H9 (cell line): ENCODE measurements around the gene RNF224. TPM values are rescaled to one million over a fixed set of nuclear protein-coding genes. Genes with fewer than 3 reads are reported as not detected.

Source experiments
- DNase-seq: peaks from one replicate; pipeline ENCODE4 v3.0.0-alpha.2; 2017
- H2AFZ ChIP-seq: one replicate; pipeline ENCODE4 v1.6.1; 2013; ENCODE audit warnings: mild to moderate bottlenecking, low read length, control low read depth, moderate library complexity
- H2AK5ac ChIP-seq: 2 replicates; pipeline ENCODE4 v1.6.1; 2013; ENCODE audit warnings: low read length, control low read depth, mixed read lengths; ENCODE audit not compliant: insufficient read length
- H2BK120ac ChIP-seq: one replicate; pipeline ENCODE4 v1.6.1; 2013; ENCODE audit warnings: low read depth, mild to moderate bottlenecking, low read length, control low read depth, inconsistent platforms; ENCODE audit not compliant: poor library complexity, severe bottlenecking
- H2BK12ac ChIP-seq: 2 replicates; pipeline ENCODE4 v1.6.1; 2013; ENCODE audit warnings: low read length, control low read depth, mixed read lengths, low read depth; ENCODE audit not compliant: insufficient read length
- H2BK15ac ChIP-seq: 2 replicates; pipeline ENCODE4 v1.6.1; 2013; ENCODE audit warnings: low read depth, low read length, control low read depth
- H2BK20ac ChIP-seq: one replicate; pipeline ENCODE4 v1.6.1; 2013; ENCODE audit warnings: low read depth, mild to moderate bottlenecking, low read length, control low read depth, inconsistent platforms; ENCODE audit not compliant: poor library complexity, severe bottlenecking
- H2BK5ac ChIP-seq: 2 replicates; pipeline ENCODE4 v1.6.1; 2013; ENCODE audit warnings: low read length, control low read depth, mixed read lengths; ENCODE audit not compliant: insufficient read length
- H3K14ac ChIP-seq: 2 replicates; pipeline ENCODE4 v1.6.1; 2013; ENCODE audit warnings: low read length, control low read depth; ENCODE audit not compliant: insufficient read depth
- H3K18ac ChIP-seq: 2 replicates; pipeline ENCODE4 v1.6.1; 2013; ENCODE audit warnings: low read depth, mild to moderate bottlenecking, mixed read lengths, low read length, control low read depth; ENCODE audit not compliant: insufficient read length
- H3K23ac ChIP-seq: 2 replicates; pipeline ENCODE4 v1.6.1; 2013; ENCODE audit warnings: low read length, control low read depth, mixed read lengths, low read depth; ENCODE audit not compliant: insufficient read length
- H3K23me2 ChIP-seq: 2 replicates; pipeline ENCODE4 v1.6.1; 2013; ENCODE audit warnings: low read depth, mild to moderate bottlenecking, mixed read lengths, low read length, control low read depth; ENCODE audit not compliant: insufficient read length, poor library complexity, severe bottlenecking
- H3K27ac ChIP-seq: 2 replicates; pipeline ENCODE4 v1.5.1; 2013; ENCODE audit warnings: low read length, control low read depth, mixed read lengths, low read depth; ENCODE audit not compliant: insufficient read length
- H3K27me3 ChIP-seq: 2 replicates; pipeline ENCODE4 v1.6.1; 2013; ENCODE audit warnings: low read length, control low read depth, inconsistent platforms; ENCODE audit not compliant: insufficient read depth
- H3K4ac ChIP-seq: 2 replicates; pipeline ENCODE4 v1.6.1; 2013; ENCODE audit warnings: low read depth, mild to moderate bottlenecking, control low read depth, inconsistent platforms, low read length, moderate library complexity
- H3K4me1 ChIP-seq: 2 replicates; pipeline ENCODE4 v1.6.1; 2013; ENCODE audit warnings: low read length, control low read depth, inconsistent platforms; ENCODE audit not compliant: insufficient read depth
- H3K4me2 ChIP-seq: 2 replicates; pipeline ENCODE4 v1.6.1; 2013; ENCODE audit warnings: low read length, control low read depth, mixed read lengths; ENCODE audit not compliant: insufficient read length, insufficient read depth
- H3K56ac ChIP-seq: 2 replicates; pipeline ENCODE4 v1.6.1; 2013; ENCODE audit warnings: low read depth, mild to moderate bottlenecking, mixed read lengths, low read length, control low read depth; ENCODE audit not compliant: insufficient read length
- H3K79me1 ChIP-seq: 2 replicates; pipeline ENCODE4 v1.6.1; 2013; ENCODE audit warnings: low read depth, mild to moderate bottlenecking, moderate library complexity, low read length, control low read depth, inconsistent platforms; ENCODE audit not compliant: insufficient read depth, poor library complexity, severe bottlenecking
- H3K79me2 ChIP-seq: 2 replicates; pipeline ENCODE4 v1.6.1; 2013; ENCODE audit warnings: low read length, control low read depth, inconsistent platforms; ENCODE audit not compliant: insufficient read depth
- H3K9ac ChIP-seq: 2 replicates; pipeline ENCODE4 v1.6.1; 2013; ENCODE audit warnings: low read length, control low read depth, mixed read lengths; ENCODE audit not compliant: insufficient read length; ENCODE audit errors: extremely low read depth
- H3K9me3 ChIP-seq: one replicate; pipeline ENCODE4 v1.6.1; 2013; ENCODE audit warnings: low read depth, low read length, inconsistent platforms; ENCODE audit not compliant: control insufficient read depth
- H3T11ph ChIP-seq: one replicate; pipeline ENCODE4 v1.6.1; 2013; ENCODE audit warnings: mild to moderate bottlenecking, low read length, control low read depth, inconsistent platforms
- H4K20me1 ChIP-seq: one replicate; pipeline ENCODE4 v1.6.1; 2013; ENCODE audit not compliant: control insufficient read depth, insufficient read length, insufficient read depth
- H4K5ac ChIP-seq: 2 replicates; pipeline ENCODE4 v1.6.1; 2013; ENCODE audit warnings: low read depth, mild to moderate bottlenecking, mixed read lengths, low read length, control low read depth; ENCODE audit not compliant: insufficient read length
- H4K8ac ChIP-seq: replicated peaks from 2 replicates; pipeline ENCODE4 v1.6.1; 2013; ENCODE audit warnings: low read length, control low read depth, mixed read lengths, low read depth; ENCODE audit not compliant: insufficient read length
- H4K91ac ChIP-seq: 2 replicates; pipeline ENCODE4 v1.6.1; 2013; ENCODE audit warnings: low read depth, mild to moderate bottlenecking, moderate library complexity, mixed read lengths, low read length, control low read depth; ENCODE audit not compliant: insufficient read length
- H3K27ac Mint-ChIP-seq, 3 experiments: 2 replicates in 2 of 3; 3 replicates in 1 of 3; pipeline ENCODE4 v1.8.0; 2020 to 2021; ENCODE audit warnings: mixed read lengths in 3 of 3, mild to moderate bottlenecking in 1 of 3, moderate library complexity in 1 of 3
- H3K27me3 Mint-ChIP-seq: 2 replicates; pipeline ENCODE4 v1.8.0; 2021; ENCODE audit warnings: low read depth, mild to moderate bottlenecking, moderate library complexity, mixed read lengths
- H3K36me3 Mint-ChIP-seq, 3 experiments: 2 replicates in 2 of 3; 3 replicates in 1 of 3; pipeline ENCODE4 v1.8.0; 2020 to 2021; ENCODE audit warnings: low read depth in 3 of 3, mixed read lengths in 3 of 3; ENCODE audit not compliant: insufficient read depth in 1 of 3
- H3K4me1 Mint-ChIP-seq, 2 experiments: 2 replicates each; pipeline ENCODE4 v1.8.0; 2020; ENCODE audit warnings: mixed read lengths in 2 of 2
- H3K4me3 Mint-ChIP-seq, 2 experiments: 2 replicates in 1 of 2; 3 replicates in 1 of 2; pipeline ENCODE4 v1.8.0; 2020 to 2021; ENCODE audit warnings: mild to moderate bottlenecking in 2 of 2, mixed read lengths in 2 of 2, moderate library complexity in 1 of 2
- H3K9me3 Mint-ChIP-seq, 2 experiments: 2 replicates in 1 of 2; 3 replicates in 1 of 2; pipeline ENCODE4 v1.8.0; 2020; ENCODE audit warnings: mild to moderate bottlenecking in 2 of 2, mixed read lengths in 2 of 2, moderate library complexity in 1 of 2
- WGBS: extraction: QIAGEN DNeasy Blood & Tissue Kit; methylation state at CpG from one replicate; pipeline ENCODE4 v1.1.7; 2013; ENCODE audit warnings: missing lambda C conversion rate, low lambda C conversion rate, mixed read lengths; ENCODE audit not compliant: insufficient read length; ENCODE audit errors: extremely low coverage; 5-methylcytosine and 5-hydroxymethylcytosine counted together
- total RNA-seq: library from RNA; stranded (reverse); gene quantifications from 2 replicates; pipeline ENCODE4 v1.2.1, GENCODE V29; 2021
- TF ChIP-seq, protein P1 (sequence below): fragments of 200-600 bp; sonication (generic); conservative IDR thresholded peaks from 3 replicates; pipeline ENCODE4 v1.8.0; 2021; ENCODE audit warnings: antibody characterized with exemption, mild to moderate bottlenecking

The RNF224 gene
- total RNA-seq, 1 experiment from 2014 or later: 0.15 TPM

DNA sequence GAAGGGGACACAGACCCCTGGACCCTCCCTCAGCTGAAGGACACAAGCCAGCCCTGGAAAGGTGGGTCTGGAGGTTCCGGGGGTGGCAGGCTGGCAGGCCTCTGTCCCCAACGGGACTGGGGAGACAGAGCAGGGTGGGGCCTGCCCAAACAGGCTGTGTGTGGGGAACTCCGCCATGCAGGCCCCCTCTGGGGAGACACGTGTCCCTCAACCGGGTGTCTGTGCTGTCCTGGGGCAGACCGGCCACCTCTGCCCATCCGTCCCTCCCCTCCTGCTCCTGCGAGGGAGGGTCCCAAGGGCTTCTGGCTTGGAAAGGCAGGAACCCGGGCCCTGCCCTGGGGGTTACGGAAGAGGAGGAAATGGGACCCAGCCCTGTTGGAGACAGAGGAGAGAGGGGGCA lies 4.8 kb downstream of the RNF224 start:
- Histone ChIP-seq H3K4me1 (peaks cover 2% of the 10 kb centered on the region; the same call in 1 of the 2 replicates), H4K91ac (no peak overlapping the region), H3K79me2 (no peaks in the 10 kb centered on the region), H2AFZ (no peak overlapping the region), H3K23ac (no peak overlapping the region), H3K4ac (no peak overlapping the region), H4K8ac (no peak overlapping the region), H3K4me2 (no peak overlapping the region), H3K23me2 (no peaks in the 10 kb centered on the region), H4K20me1 (no peaks in the 10 kb centered on the region), H3T11ph (no peak overlapping the region), H3K56ac (no peak overlapping the region), H2BK15ac (no peak overlapping the region), H2BK20ac (no peak overlapping the region), H3K79me1 (no peaks in the 10 kb centered on the region), H3K27me3 (no peaks in the 10 kb centered on the region), H2BK120ac (no peak overlapping the region), H4K5ac (no peak overlapping the region), H2AK5ac (no peak overlapping the region), H3K27ac (no peak overlapping the region), H2BK12ac (no peak overlapping the region), H2BK5ac (no peak overlapping the region), H3K18ac (no peak overlapping the region), H3K9me3 (no peaks in the 10 kb centered on the region), H3K9ac (no peak overlapping the region), H3K14ac (no peak overlapping the region)
- no peak for DNase-seq
- no peaks in the 10 kb centered on the region for H3K36me3 Mint-ChIP-seq
- no CpG with 5 or more reads among the region's 10 CpGs for WGBS
- no peak overlapping the region for H3K4me3 Mint-ChIP-seq
- H3K27me3 Mint-ChIP-seq: peaks cover 7% of the 10 kb centered on the region
- TF ChIP-seq, protein P1, sequence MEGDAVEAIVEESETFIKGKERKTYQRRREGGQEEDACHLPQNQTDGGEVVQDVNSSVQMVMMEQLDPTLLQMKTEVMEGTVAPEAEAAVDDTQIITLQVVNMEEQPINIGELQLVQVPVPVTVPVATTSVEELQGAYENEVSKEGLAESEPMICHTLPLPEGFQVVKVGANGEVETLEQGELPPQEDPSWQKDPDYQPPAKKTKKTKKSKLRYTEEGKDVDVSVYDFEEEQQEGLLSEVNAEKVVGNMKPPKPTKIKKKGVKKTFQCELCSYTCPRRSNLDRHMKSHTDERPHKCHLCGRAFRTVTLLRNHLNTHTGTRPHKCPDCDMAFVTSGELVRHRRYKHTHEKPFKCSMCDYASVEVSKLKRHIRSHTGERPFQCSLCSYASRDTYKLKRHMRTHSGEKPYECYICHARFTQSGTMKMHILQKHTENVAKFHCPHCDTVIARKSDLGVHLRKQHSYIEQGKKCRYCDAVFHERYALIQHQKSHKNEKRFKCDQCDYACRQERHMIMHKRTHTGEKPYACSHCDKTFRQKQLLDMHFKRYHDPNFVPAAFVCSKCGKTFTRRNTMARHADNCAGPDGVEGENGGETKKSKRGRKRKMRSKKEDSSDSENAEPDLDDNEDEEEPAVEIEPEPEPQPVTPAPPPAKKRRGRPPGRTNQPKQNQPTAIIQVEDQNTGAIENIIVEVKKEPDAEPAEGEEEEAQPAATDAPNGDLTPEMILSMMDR: no peak
- no peak overlapping the region for H3K27ac Mint-ChIP-seq
- H3K9me3 Mint-ChIP-seq: no peaks in the 10 kb centered on the region
- peaks cover 7 to 11% of the 10 kb centered on the region in 2 experiments for H3K4me1 Mint-ChIP-seq
